ENCODE results near the gene CDYL2.

DNA sequence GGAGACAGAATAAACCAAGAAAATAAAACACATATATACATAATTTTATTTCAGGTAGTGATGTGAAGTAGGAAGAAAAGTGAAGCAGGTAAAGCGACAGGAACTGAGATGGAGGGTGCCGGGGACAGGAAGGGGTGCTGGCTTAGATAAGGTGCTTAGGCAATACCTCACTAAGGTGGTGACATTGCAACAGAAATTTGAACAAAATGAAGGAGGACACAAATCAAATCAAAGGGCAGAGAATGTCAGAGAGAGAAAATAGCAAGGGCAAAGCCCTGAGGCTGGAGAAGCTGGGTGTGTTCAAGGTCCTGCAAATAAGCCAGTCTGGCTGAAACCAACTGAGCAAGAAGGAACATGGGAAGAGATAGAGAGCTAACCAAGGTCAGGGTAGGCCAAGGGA lies 5.0 kb upstream of the CDYL2 start:
- TF ChIP-seq CTCF (IDR thresholded peaks at IDR 0.05), result no peak
- no peak for TF ChIP-seq EP300 (IDR thresholded peaks at IDR 0.05; ENCODE audit: borderline replicate concordance in 1 of 2, low read depth in 1 of 2, low read length in 1 of 2)
- no peak for TF ChIP-seq RFX5 (IDR thresholded peaks at IDR 0.05; ENCODE audit: low read length)
- TF ChIP-seq FOXM1 (IDR thresholded peaks at IDR 0.05; ENCODE audit: low read depth), result no peak
- TF ChIP-seq SMC3 (IDR thresholded peaks at IDR 0.05; ENCODE audit: low read depth, low read length), result no peak
